Measurements from ENCODE around the gene RNLS. TPM values are rescaled to one million over a fixed set of nuclear protein-coding genes. Genes with fewer than 3 reads are reported as not detected.

RNLS gene
- total RNA-seq, 3 donors from 2014 or later = 9.8 to 12.1 (median 11.8) TPM

DNA sequence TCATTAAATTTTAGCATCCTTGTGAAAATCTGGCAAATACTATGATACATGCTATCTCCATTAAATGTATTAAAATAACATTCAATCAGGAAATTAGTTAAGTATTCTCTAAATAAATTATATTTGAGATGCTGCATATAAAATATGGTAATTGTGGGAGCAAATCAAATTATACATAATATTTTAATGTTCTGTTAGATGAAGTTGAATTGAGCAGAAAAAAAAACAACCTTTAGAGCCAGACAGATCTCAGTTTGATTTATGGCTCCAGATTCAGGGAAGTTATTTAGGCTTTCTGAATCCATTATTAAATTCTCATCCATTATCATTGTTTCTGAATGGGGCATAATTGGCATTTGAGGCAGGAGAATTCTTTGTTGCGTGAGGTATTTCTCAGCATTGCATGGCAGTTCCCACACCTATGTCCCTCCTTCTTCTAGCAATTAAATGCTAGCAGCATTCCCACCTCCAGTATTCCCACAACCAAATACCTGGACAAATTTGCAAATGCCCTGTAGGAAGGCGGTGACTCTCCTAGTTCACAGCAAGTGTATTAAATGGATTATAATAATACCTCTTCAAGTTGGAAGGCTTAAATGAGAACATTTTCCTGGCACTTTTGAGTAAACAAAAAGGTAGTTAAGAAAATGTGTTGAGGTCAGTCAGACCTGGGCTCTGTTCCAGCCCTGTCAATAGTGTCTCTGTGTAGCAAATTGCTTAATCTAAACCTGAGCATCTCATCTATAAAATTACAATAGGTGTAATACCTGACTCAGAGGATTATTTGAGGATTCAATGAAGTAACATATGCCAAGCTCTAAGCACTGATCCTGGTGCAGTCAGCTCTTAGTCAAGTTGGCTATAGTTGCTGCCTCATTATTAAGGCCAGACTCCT lies 108.9 kb downstream of the RNLS start:
- TF ChIP-seq, protein P1, sequence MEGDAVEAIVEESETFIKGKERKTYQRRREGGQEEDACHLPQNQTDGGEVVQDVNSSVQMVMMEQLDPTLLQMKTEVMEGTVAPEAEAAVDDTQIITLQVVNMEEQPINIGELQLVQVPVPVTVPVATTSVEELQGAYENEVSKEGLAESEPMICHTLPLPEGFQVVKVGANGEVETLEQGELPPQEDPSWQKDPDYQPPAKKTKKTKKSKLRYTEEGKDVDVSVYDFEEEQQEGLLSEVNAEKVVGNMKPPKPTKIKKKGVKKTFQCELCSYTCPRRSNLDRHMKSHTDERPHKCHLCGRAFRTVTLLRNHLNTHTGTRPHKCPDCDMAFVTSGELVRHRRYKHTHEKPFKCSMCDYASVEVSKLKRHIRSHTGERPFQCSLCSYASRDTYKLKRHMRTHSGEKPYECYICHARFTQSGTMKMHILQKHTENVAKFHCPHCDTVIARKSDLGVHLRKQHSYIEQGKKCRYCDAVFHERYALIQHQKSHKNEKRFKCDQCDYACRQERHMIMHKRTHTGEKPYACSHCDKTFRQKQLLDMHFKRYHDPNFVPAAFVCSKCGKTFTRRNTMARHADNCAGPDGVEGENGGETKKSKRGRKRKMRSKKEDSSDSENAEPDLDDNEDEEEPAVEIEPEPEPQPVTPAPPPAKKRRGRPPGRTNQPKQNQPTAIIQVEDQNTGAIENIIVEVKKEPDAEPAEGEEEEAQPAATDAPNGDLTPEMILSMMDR (IDR thresholded peaks at IDR 0.05) = no peak
- intact Hi-C loops (cut with DNase I, micrococcal nuclease) = no loop called here
- H3K4me1 ChIP-seq (ENCODE audit: low read depth) = peaks cover 4% of the 10 kb centered on the region
- DNase-seq (peak in 2 of 3 donors; percentile 35 to 74), ATAC-seq (peak; percentile 94)
- no peak overlapping the region for H3K4me3 ChIP-seq
- no peaks in the 10 kb centered on the region for H3K36me3 ChIP-seq (ENCODE audit: low read depth)
- H3K9me3 ChIP-seq = no peaks in the 10 kb centered on the region

DNA sequence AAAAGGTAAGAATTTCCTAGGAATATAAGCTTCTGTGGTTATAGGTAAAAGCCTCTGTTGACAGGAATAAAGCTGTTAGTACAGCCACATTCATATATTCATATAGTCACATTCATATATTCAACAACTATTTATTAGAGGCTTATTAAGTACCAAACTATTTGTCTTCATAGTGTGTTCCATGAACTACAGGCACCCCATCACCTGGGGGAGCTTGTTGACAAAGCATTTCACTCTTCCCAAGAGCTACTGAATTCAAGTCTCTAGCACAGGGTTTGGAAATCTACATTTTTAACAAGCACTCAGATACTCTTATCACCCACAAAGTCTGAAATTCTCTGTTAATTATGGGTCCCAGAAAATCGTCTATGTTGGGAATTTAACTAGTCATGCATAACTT lies 110.6 kb downstream of the RNLS start:
- Histone ChIP-seq H3K9me3 (no peaks in the 10 kb centered on the region), H3K4me1 (ENCODE audit: low read depth) (peaks cover 4% of the 10 kb centered on the region), H3K36me3 (ENCODE audit: low read depth) (no peaks in the 10 kb centered on the region), H3K4me3 (no peak overlapping the region)
- no peak for ATAC-seq
- intact Hi-C loops (cut with DNase I, micrococcal nuclease) = no loop called here
- no peak for DNase-seq
- TF ChIP-seq, protein P1 (IDR thresholded peaks at IDR 0.05) = no peak

DNA sequence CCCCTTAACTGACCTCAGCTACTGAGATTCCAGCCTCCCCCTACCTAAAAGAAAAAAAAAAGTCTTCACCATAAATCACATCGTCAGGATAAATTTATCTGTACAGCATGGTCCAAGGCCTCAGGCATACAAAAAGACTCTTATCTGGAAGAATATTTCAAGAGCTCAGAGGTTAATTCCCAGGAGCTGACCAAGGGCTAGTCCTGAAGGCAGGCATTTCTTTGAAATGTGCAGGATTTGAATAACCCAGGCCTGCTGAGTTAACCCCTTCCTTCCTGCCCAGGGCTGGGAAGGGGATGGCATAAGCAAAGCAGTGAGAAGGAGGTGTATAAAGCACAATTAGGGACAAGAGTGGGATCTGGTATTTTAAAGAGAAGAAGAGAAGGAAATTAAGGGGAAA lies 111.2 kb downstream of the RNLS start:
- DNase-seq = no peak
- intact Hi-C loops (cut with DNase I, micrococcal nuclease) = no loop called here
- Histone ChIP-seq H3K4me3 (no peak overlapping the region), H3K9me3 (no peaks in the 10 kb centered on the region), H3K36me3 (ENCODE audit: low read depth) (no peaks in the 10 kb centered on the region), H3K4me1 (ENCODE audit: low read depth) (peaks cover 4% of the 10 kb centered on the region)
- TF ChIP-seq, protein P1 (IDR thresholded peaks at IDR 0.05) = no peak
- no peak for ATAC-seq

DNA sequence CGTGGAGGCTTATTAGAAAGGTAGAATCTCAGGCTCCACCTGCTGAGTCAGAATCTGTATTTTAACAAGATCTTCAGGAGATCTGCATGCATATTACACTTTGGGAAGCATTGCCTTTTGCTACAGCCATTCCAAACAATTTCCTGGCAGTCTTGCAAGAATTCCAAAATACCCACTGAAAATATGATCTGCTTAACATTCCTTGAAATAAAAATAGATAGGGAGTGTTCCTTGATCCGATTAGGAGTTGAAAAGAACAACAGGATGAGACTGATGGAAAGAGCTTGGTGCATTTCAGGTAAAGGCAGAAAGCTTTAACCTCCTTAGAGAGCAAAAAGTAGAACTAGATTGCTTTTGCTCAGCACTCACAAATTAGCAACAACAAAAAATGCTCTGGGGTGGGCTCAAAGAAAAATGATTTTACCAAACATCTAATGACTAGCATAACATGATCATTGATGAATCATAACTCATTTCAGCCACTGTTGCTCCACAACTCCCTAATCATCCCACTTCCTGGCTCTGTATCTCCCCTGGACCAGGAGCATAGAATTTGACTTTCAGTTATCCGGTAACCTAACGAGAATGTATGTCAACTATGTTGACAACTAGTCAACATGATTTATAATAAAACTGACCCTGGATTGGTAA lies 115.2 kb downstream of the RNLS start:
- ATAC-seq = no peak
- TF ChIP-seq, protein P1 (IDR thresholded peaks at IDR 0.05) = no peak
- intact Hi-C loops (cut with DNase I, micrococcal nuclease) = no loop called here

DNA sequence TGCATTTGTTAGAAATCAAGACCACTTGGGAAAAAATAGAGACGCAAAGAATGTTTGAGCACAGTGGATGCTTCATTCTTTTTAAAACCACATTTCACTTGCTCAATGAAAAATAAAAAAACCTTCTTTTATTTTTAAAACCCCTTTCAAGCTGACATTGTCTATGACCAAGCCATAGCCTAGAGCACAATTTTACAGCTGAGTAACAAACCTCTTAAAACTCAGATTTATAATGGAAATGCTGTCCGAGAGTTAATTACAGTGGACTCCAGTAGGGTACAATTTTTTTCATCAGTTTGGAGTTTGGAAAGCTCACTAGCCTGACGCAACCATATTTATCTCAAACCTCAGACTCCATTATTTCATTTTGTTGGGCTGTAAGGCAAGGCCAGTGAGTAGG lies 116.3 kb downstream of the RNLS start:
- no peaks in the 10 kb centered on the region for H3K36me3 ChIP-seq (ENCODE audit: low read depth)
- no peaks in the 10 kb centered on the region for H3K4me1 ChIP-seq (ENCODE audit: low read depth)
- intact Hi-C loops (cut with DNase I, micrococcal nuclease) = no loop called here
- H3K9me3 ChIP-seq = no peaks in the 10 kb centered on the region
- H3K4me3 ChIP-seq = no peak overlapping the region
- DNase-seq (no peak), ATAC-seq (no peak)
- TF ChIP-seq, protein P1 (IDR thresholded peaks at IDR 0.05) = no peak

More for the DNA sequence above, 115.2 kb downstream of the RNLS start:
- H3K4me3 ChIP-seq = no peak overlapping the region
- DNase-seq = no peak
- H3K4me1 ChIP-seq (ENCODE audit: low read depth) = no peaks in the 10 kb centered on the region
- H3K9me3 ChIP-seq = no peaks in the 10 kb centered on the region
- H3K36me3 ChIP-seq (ENCODE audit: low read depth) = no peaks in the 10 kb centered on the region

Data from mucosa of descending colon (tissue), 3 donors.